H9 (cell line): ENCODE data around the gene SORCS2. TPM values are rescaled to one million over a fixed set of nuclear protein-coding genes. Genes with fewer than 3 reads are reported as not detected.

Experiments used
- DNase-seq: peaks from one replicate; pipeline ENCODE4 v3.0.0-alpha.2; 2017
- H2AFZ ChIP-seq: one replicate; pipeline ENCODE4 v1.6.1; 2013; ENCODE audit warnings: mild to moderate bottlenecking, low read length, control low read depth, moderate library complexity
- H2AK5ac ChIP-seq: 2 replicates; pipeline ENCODE4 v1.6.1; 2013; ENCODE audit warnings: low read length, control low read depth, mixed read lengths; ENCODE audit not compliant: insufficient read length
- H2BK120ac ChIP-seq: one replicate; pipeline ENCODE4 v1.6.1; 2013; ENCODE audit warnings: low read depth, mild to moderate bottlenecking, low read length, control low read depth, inconsistent platforms; ENCODE audit not compliant: poor library complexity, severe bottlenecking
- H2BK12ac ChIP-seq: 2 replicates; pipeline ENCODE4 v1.6.1; 2013; ENCODE audit warnings: low read length, control low read depth, mixed read lengths, low read depth; ENCODE audit not compliant: insufficient read length
- H2BK15ac ChIP-seq: 2 replicates; pipeline ENCODE4 v1.6.1; 2013; ENCODE audit warnings: low read depth, low read length, control low read depth
- H2BK20ac ChIP-seq: one replicate; pipeline ENCODE4 v1.6.1; 2013; ENCODE audit warnings: low read depth, mild to moderate bottlenecking, low read length, control low read depth, inconsistent platforms; ENCODE audit not compliant: poor library complexity, severe bottlenecking
- H2BK5ac ChIP-seq: 2 replicates; pipeline ENCODE4 v1.6.1; 2013; ENCODE audit warnings: low read length, control low read depth, mixed read lengths; ENCODE audit not compliant: insufficient read length
- H3K14ac ChIP-seq: 2 replicates; pipeline ENCODE4 v1.6.1; 2013; ENCODE audit warnings: low read length, control low read depth; ENCODE audit not compliant: insufficient read depth
- H3K18ac ChIP-seq: 2 replicates; pipeline ENCODE4 v1.6.1; 2013; ENCODE audit warnings: low read depth, mild to moderate bottlenecking, mixed read lengths, low read length, control low read depth; ENCODE audit not compliant: insufficient read length
- H3K23ac ChIP-seq: 2 replicates; pipeline ENCODE4 v1.6.1; 2013; ENCODE audit warnings: low read length, control low read depth, mixed read lengths, low read depth; ENCODE audit not compliant: insufficient read length
- H3K23me2 ChIP-seq: 2 replicates; pipeline ENCODE4 v1.6.1; 2013; ENCODE audit warnings: low read depth, mild to moderate bottlenecking, mixed read lengths, low read length, control low read depth; ENCODE audit not compliant: insufficient read length, poor library complexity, severe bottlenecking
- H3K27ac ChIP-seq: 2 replicates; pipeline ENCODE4 v1.5.1; 2013; ENCODE audit warnings: low read length, control low read depth, mixed read lengths, low read depth; ENCODE audit not compliant: insufficient read length
- H3K27me3 ChIP-seq: 2 replicates; pipeline ENCODE4 v1.6.1; 2013; ENCODE audit warnings: low read length, control low read depth, inconsistent platforms; ENCODE audit not compliant: insufficient read depth
- H3K4ac ChIP-seq: 2 replicates; pipeline ENCODE4 v1.6.1; 2013; ENCODE audit warnings: low read depth, mild to moderate bottlenecking, control low read depth, inconsistent platforms, low read length, moderate library complexity
- H3K4me1 ChIP-seq: 2 replicates; pipeline ENCODE4 v1.6.1; 2013; ENCODE audit warnings: low read length, control low read depth, inconsistent platforms; ENCODE audit not compliant: insufficient read depth
- H3K4me2 ChIP-seq: 2 replicates; pipeline ENCODE4 v1.6.1; 2013; ENCODE audit warnings: low read length, control low read depth, mixed read lengths; ENCODE audit not compliant: insufficient read length, insufficient read depth
- H3K56ac ChIP-seq: 2 replicates; pipeline ENCODE4 v1.6.1; 2013; ENCODE audit warnings: low read depth, mild to moderate bottlenecking, mixed read lengths, low read length, control low read depth; ENCODE audit not compliant: insufficient read length
- H3K79me1 ChIP-seq: 2 replicates; pipeline ENCODE4 v1.6.1; 2013; ENCODE audit warnings: low read depth, mild to moderate bottlenecking, moderate library complexity, low read length, control low read depth, inconsistent platforms; ENCODE audit not compliant: insufficient read depth, poor library complexity, severe bottlenecking
- H3K79me2 ChIP-seq: 2 replicates; pipeline ENCODE4 v1.6.1; 2013; ENCODE audit warnings: low read length, control low read depth, inconsistent platforms; ENCODE audit not compliant: insufficient read depth
- H3K9ac ChIP-seq: 2 replicates; pipeline ENCODE4 v1.6.1; 2013; ENCODE audit warnings: low read length, control low read depth, mixed read lengths; ENCODE audit not compliant: insufficient read length; ENCODE audit errors: extremely low read depth
- H3K9me3 ChIP-seq: one replicate; pipeline ENCODE4 v1.6.1; 2013; ENCODE audit warnings: low read depth, low read length, inconsistent platforms; ENCODE audit not compliant: control insufficient read depth
- H3T11ph ChIP-seq: one replicate; pipeline ENCODE4 v1.6.1; 2013; ENCODE audit warnings: mild to moderate bottlenecking, low read length, control low read depth, inconsistent platforms
- H4K20me1 ChIP-seq: one replicate; pipeline ENCODE4 v1.6.1; 2013; ENCODE audit not compliant: control insufficient read depth, insufficient read length, insufficient read depth
- H4K5ac ChIP-seq: 2 replicates; pipeline ENCODE4 v1.6.1; 2013; ENCODE audit warnings: low read depth, mild to moderate bottlenecking, mixed read lengths, low read length, control low read depth; ENCODE audit not compliant: insufficient read length
- H4K8ac ChIP-seq: replicated peaks from 2 replicates; pipeline ENCODE4 v1.6.1; 2013; ENCODE audit warnings: low read length, control low read depth, mixed read lengths, low read depth; ENCODE audit not compliant: insufficient read length
- H4K91ac ChIP-seq: 2 replicates; pipeline ENCODE4 v1.6.1; 2013; ENCODE audit warnings: low read depth, mild to moderate bottlenecking, moderate library complexity, mixed read lengths, low read length, control low read depth; ENCODE audit not compliant: insufficient read length
- H3K27ac Mint-ChIP-seq, 3 experiments: 2 replicates in 2 of 3; 3 replicates in 1 of 3; pipeline ENCODE4 v1.8.0; 2020 to 2021; ENCODE audit warnings: mixed read lengths in 3 of 3, mild to moderate bottlenecking in 1 of 3, moderate library complexity in 1 of 3
- H3K27me3 Mint-ChIP-seq: 2 replicates; pipeline ENCODE4 v1.8.0; 2021; ENCODE audit warnings: low read depth, mild to moderate bottlenecking, moderate library complexity, mixed read lengths
- H3K36me3 Mint-ChIP-seq, 3 experiments: 2 replicates in 2 of 3; 3 replicates in 1 of 3; pipeline ENCODE4 v1.8.0; 2020 to 2021; ENCODE audit warnings: low read depth in 3 of 3, mixed read lengths in 3 of 3; ENCODE audit not compliant: insufficient read depth in 1 of 3
- H3K4me1 Mint-ChIP-seq, 2 experiments: 2 replicates each; pipeline ENCODE4 v1.8.0; 2020; ENCODE audit warnings: mixed read lengths in 2 of 2
- H3K4me3 Mint-ChIP-seq, 2 experiments: 2 replicates in 1 of 2; 3 replicates in 1 of 2; pipeline ENCODE4 v1.8.0; 2020 to 2021; ENCODE audit warnings: mild to moderate bottlenecking in 2 of 2, mixed read lengths in 2 of 2, moderate library complexity in 1 of 2
- H3K9me3 Mint-ChIP-seq, 2 experiments: 2 replicates in 1 of 2; 3 replicates in 1 of 2; pipeline ENCODE4 v1.8.0; 2020; ENCODE audit warnings: mild to moderate bottlenecking in 2 of 2, mixed read lengths in 2 of 2, moderate library complexity in 1 of 2
- CTCF ChIP-seq: fragments of 200-600 bp; sonication (generic); conservative IDR thresholded peaks from 3 replicates; pipeline ENCODE4 v1.8.0; 2021; ENCODE audit warnings: antibody characterized with exemption, mild to moderate bottlenecking
- WGBS: extraction: QIAGEN DNeasy Blood & Tissue Kit; methylation state at CpG from one replicate; pipeline ENCODE4 v1.1.7; 2013; ENCODE audit warnings: missing lambda C conversion rate, low lambda C conversion rate, mixed read lengths; ENCODE audit not compliant: insufficient read length; ENCODE audit errors: extremely low coverage; 5-methylcytosine and 5-hydroxymethylcytosine counted together
- total RNA-seq: library from RNA; stranded (reverse); gene quantifications from 2 replicates; pipeline ENCODE4 v1.2.1, GENCODE V29; 2021

Gene SORCS2
- total RNA-seq, 1 experiment from 2014 or later = 0.57 TPM

GRCh38 chr4:7584606-7585159, 392.3 kb downstream of the SORCS2 start:
- Histone ChIP-seq H3K27ac (no peak overlapping the region), H2AFZ (no peak overlapping the region), H3K4ac (no peak overlapping the region), H2BK20ac (no peak overlapping the region), H4K20me1 (no peaks in the 10 kb centered on the region), H3K18ac (no peak overlapping the region), H3K14ac (no peak overlapping the region), H3K9me3 (peaks cover under 1% of the 10 kb centered on the region), H3T11ph (no peak overlapping the region), H2BK15ac (no peak overlapping the region), H2BK12ac (no peak overlapping the region), H4K91ac (no peak overlapping the region), H4K8ac (no peak overlapping the region), H3K4me1 (no peaks in the 10 kb centered on the region; the same call in 1 of the 2 replicates), H4K5ac (no peak overlapping the region), H3K56ac (no peak overlapping the region), H2BK120ac (no peak overlapping the region), H2BK5ac (no peak overlapping the region), H3K27me3 (no peaks in the 10 kb centered on the region), H3K4me2 (no peak overlapping the region), H3K23me2 (no peaks in the 10 kb centered on the region), H2AK5ac (no peak overlapping the region), H3K79me1 (no peaks in the 10 kb centered on the region), H3K23ac (no peak overlapping the region), H3K79me2 (no peaks in the 10 kb centered on the region), H3K9ac (no peak overlapping the region)
- Mint-ChIP-seq H3K9me3 (peaks cover 2% of the 10 kb centered on the region in 2 experiments; a peak in 4 of 5 replicates), H3K36me3 (no peaks in the 10 kb centered on the region), H3K27ac (no peak overlapping the region), H3K4me1 (peaks cover 9 to 11% of the 10 kb centered on the region in 2 experiments), H3K27me3 (peaks cover 9% of the 10 kb centered on the region), H3K4me3 (no peak overlapping the region)
- no peak for DNase-seq
- no peak for TF ChIP-seq CTCF
- no CpG with 5 or more reads among the region's 9 CpGs for WGBS
